NB4 (cell line): ENCODE data around the gene IYD.

Experiments used
- CTCF ChIP-seq: IDR thresholded peaks from one replicate; pipeline ENCODE4 v1.5.1; 2012; ENCODE audit warnings: low read depth, low read length
- MAX ChIP-seq: IDR thresholded peaks from 2 replicates; pipeline ENCODE4 v1.6.1; 2011; ENCODE audit warnings: low read depth, low read length
- MYC ChIP-seq: IDR thresholded peaks from 2 replicates; pipeline ENCODE4 v1.6.1; 2011; ENCODE audit warnings: low read depth, low read length
- POLR2A ChIP-seq: IDR thresholded peaks from 2 replicates; pipeline ENCODE4 v1.6.1; 2011; ENCODE audit warnings: mild to moderate bottlenecking; ENCODE audit not compliant: insufficient read length; ENCODE audit errors: extremely low read depth

- TF ChIP-seq POLR2A: no peak
- TF ChIP-seq CTCF: no peak
- TF ChIP-seq MYC: no peak
- no peak for TF ChIP-seq MAX
Observed at GRCh38 chr6:150450918-150451317, 82.1 kb downstream of the IYD start.
